Brain microvascular endothelial cell (primary cell): Measurements from ENCODE around the gene BEST2.
A peak's percentile ranks its signal among the peaks of the same experiment; 100 is the strongest.

Experiments
- DNase-seq: peaks from one replicate; pipeline ENCODE4 v3.0.0-alpha.2; 2020
- H3K27ac ChIP-seq: fragments of 250-450 bp; sonication (Bioruptor Pico); 2 replicates; pipeline ENCODE4 v1.5.1; 2020; ENCODE audit warnings: mild to moderate bottlenecking, moderate library complexity
- H3K27me3 ChIP-seq: fragments of 250-450 bp; sonication (Bioruptor Pico); replicated peaks from 2 replicates; pipeline ENCODE4 v1.5.1; 2020; ENCODE audit warnings: mild to moderate bottlenecking
- H3K36me3 ChIP-seq: fragments of 250-450 bp; sonication (Bioruptor Pico); replicated peaks from 2 replicates; pipeline ENCODE4 v1.5.1; 2020; ENCODE audit warnings: mild to moderate bottlenecking
- H3K4me3 ChIP-seq: 2 replicates; pipeline ENCODE4 v1.5.1; 2011; ENCODE audit warnings: low read depth, mild to moderate bottlenecking, control low read depth, low read length, moderate library complexity
- in situ Hi-C: cut with HindIII; loops from 2 replicates; pipeline ENCODE4 v1.10.0; 2017; ENCODE audit warnings: low sequenced_read_pairs, low pct_ligation_motif_present
- TF ChIP-seq, protein P1 (sequence below): IDR thresholded peaks from 2 replicates; pipeline ENCODE4 v1.5.1; 2011; ENCODE audit warnings: low read depth, mild to moderate bottlenecking, moderate library complexity, low read length, control low read depth, inconsistent platforms; ENCODE audit errors: missing control alignments

The BEST2 gene

DNA sequence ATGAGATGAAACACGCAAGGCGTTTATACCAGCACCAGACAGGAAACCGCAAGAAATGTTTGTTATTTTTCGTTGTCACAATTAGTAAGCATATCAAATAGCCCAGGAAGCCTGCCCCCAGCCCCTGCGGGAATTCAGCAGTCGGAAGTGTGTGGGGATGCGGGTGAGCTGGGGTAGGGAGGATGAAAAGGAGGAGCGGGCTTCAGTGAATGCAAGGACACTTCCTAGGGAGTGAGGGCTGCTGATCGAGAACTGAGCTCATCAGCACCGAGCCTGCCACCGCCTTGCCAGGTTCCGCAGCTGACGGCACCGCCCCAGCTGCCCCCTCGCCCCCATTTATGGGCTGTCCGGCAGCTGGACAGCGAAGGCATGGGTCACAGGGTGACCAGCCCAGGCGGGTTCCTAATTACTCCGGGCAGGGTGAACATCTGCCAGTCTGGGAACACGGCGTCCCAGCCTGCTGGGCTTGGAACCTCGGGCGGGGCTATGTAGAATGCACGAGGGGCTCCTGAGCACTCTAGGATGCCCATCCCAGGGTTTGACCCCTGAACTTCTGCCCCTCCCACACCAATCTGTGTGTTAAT is 1.6 kb upstream of the BEST2 start:
- peak; percentile 39 for DNase-seq
- peaks cover 17% of the 10 kb centered on the region for H3K36me3 ChIP-seq
- in situ Hi-C loops: no loop called here
- H3K4me3 ChIP-seq: no peak overlapping the region
- no peak overlapping the region for H3K27ac ChIP-seq
- TF ChIP-seq, protein P1, sequence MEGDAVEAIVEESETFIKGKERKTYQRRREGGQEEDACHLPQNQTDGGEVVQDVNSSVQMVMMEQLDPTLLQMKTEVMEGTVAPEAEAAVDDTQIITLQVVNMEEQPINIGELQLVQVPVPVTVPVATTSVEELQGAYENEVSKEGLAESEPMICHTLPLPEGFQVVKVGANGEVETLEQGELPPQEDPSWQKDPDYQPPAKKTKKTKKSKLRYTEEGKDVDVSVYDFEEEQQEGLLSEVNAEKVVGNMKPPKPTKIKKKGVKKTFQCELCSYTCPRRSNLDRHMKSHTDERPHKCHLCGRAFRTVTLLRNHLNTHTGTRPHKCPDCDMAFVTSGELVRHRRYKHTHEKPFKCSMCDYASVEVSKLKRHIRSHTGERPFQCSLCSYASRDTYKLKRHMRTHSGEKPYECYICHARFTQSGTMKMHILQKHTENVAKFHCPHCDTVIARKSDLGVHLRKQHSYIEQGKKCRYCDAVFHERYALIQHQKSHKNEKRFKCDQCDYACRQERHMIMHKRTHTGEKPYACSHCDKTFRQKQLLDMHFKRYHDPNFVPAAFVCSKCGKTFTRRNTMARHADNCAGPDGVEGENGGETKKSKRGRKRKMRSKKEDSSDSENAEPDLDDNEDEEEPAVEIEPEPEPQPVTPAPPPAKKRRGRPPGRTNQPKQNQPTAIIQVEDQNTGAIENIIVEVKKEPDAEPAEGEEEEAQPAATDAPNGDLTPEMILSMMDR: no peak
- peaks cover 8% of the 10 kb centered on the region for H3K27me3 ChIP-seq

DNA sequence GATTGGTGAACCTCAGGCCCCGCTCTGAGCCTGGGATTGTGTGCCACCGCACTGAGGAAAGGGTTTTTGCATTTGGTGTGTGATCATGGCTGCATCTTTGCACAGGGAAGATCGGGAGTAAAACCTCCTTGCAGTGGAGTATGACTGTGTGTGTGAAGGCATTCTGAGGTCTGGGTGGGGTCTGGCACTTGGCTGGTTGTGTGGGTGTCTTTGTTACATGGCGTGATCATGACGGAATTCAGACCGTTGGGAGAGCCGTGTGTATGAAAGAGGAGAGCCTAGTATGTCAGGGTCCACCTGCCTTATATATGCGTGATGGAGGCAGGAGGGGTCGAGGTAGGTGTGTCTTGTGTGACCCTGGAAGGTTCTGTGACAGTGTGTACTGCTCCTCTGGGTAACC is 740 bp upstream of the BEST2 start:
- no peak overlapping the region for H3K27ac ChIP-seq
- TF ChIP-seq, protein P1: no peak
- DNase-seq: no peak
- peaks cover 8% of the 10 kb centered on the region for H3K27me3 ChIP-seq
- H3K4me3 ChIP-seq: no peak overlapping the region
- in situ Hi-C loops: no loop called here
- peaks cover 13% of the 10 kb centered on the region for H3K36me3 ChIP-seq

DNA sequence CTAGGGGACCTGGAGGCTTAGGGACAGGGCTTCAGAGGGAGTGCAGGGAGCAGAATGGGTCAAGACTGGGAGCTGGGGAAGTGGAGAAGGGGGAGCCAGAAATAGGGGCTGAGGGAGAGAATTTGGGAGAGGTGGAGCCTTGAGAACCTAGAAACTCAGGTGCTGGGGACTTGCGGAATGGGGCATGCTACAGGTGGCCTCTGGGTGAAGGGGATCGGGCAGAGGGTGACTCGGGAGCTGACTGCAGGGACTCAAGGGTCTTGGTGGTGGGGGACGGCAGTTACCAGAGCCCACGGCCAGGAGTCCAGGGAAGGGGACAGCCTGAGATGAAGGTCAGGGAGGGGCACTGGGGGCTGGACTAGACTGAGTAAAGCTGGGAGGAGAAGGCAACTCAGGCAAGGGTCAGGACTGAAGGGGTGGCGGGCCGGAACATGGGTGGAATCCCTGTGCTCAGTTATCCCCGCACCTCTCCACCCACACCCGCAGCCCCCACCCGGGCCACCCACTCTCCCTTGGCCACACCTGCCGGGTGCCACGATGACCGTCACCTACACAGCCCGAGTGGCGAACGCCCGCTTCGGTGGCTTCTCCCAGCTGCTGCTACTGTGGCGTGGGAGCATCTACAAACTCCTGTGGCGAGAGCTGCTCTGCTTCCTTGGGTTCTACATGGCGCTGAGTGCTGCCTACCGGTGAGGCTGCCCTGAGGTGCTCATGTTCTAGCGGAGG is 628 bp downstream of the BEST2 start:
- TF ChIP-seq, protein P1: no peak
- H3K4me3 ChIP-seq: no peak overlapping the region
- H3K27ac ChIP-seq: no peak overlapping the region
- H3K27me3 ChIP-seq: peaks cover 8% of the 10 kb centered on the region
- H3K36me3 ChIP-seq: peaks cover 8% of the 10 kb centered on the region
- in situ Hi-C loops: no loop called here
- DNase-seq: no peak

DNA sequence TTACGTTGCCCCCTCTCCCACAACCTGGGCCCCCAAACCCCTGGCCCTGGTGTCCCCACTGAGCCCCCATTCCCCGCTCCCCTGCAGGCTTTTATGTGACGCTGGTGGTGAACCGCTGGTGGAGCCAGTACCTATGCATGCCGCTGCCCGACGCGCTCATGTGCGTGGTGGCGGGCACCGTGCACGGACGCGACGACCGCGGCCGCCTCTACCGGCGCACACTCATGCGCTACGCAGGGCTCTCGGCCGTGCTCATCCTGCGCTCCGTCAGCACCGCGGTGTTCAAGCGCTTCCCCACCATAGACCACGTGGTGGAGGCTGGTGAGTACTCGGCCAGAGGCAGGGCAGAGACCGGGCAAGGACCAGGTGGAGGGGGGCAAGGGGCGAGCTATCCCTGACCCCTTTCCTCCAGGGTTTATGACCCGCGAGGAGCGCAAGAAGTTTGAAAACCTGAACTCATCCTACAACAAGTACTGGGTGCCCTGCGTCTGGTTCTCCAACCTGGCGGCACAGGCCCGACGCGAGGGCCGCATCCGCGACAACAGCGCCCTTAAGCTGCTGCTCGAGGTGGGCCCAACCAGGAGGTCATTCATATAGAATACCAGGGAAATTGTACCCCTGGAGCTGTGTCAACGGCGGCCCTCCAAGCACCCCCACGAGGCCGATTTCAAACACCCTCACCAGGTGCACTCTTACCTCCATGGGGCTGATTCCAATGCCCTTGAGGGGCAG is 3.0 kb downstream of the BEST2 start:
- Histone ChIP-seq H3K36me3 (no peaks in the 10 kb centered on the region), H3K27me3 (peaks cover 8% of the 10 kb centered on the region), H3K4me3 (no peak overlapping the region), H3K27ac (no peak overlapping the region)
- TF ChIP-seq, protein P1: no peak
- no peak for DNase-seq
- in situ Hi-C loops: no loop called here

DNA sequence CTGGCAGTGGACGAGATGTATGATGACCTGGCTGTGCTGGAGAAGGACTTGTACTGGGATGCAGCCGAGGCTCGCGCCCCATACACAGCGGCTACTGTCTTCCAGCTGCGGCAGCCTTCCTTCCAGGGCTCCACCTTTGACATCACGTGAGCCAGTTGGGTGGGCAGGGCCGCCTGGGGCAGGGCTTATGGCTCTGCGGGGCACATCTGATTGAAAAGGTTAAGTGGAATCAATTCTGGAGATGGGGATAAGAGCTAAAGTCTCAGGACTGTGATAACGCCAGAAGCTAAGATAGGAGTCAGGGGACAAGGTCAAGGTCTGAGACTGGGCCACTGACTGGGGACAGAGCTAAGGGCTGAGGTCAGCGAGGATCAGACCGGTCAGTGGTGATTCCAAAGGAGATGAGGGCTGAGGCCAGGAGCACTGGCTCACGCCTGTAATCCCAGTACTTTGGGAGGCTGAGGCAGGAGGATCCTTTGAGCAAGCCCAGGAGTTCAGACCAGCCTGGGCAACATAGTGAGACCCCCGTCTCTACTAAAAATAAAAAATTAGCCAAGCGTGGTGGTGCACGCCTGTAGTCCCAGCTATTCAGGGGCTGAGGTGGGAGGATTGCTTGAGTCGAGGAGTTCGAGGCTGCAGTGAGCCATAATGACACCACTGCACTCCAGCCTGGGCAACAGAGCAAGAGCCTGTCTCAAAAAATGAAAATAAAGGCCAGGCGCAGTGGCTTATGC is 4.7 kb downstream of the BEST2 start:
- Histone ChIP-seq H3K27ac (no peak overlapping the region), H3K36me3 (no peaks in the 10 kb centered on the region), H3K27me3 (peaks cover 5% of the 10 kb centered on the region), H3K4me3 (no peak overlapping the region)
- in situ Hi-C loops: no loop called here
- DNase-seq: no peak
- TF ChIP-seq, protein P1: no peak
